COLO668 (cell line): ENCODE measurements around the gene CCN5.
"Not testable (repeated sequence)": the region's sequence is repeated elsewhere in the genome, so short reads cannot be mapped to it uniquely, and the experiment has no call there.

Experiments
- DNase-seq: peaks from one replicate; lab custom pipeline; 2025; ENCODE audit not compliant: unreplicated experiment; lab: John Stamatoyannopoulos, UW

The CCN5 gene, protein sequence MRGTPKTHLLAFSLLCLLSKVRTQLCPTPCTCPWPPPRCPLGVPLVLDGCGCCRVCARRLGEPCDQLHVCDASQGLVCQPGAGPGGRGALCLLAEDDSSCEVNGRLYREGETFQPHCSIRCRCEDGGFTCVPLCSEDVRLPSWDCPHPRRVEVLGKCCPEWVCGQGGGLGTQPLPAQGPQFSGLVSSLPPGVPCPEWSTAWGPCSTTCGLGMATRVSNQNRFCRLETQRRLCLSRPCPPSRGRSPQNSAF

GRCh38 chr20:44714701-44715498 lies at the start of gene CCN5:
Gene CCN5 (plus strand): TSS chr20:44715369. CDS start chr20:44715391, 22 bp downstream.
- peak; percentile 17 for DNase-seq

GRCh38 chr20:44666066-44666465 lies 49.1 kb upstream of the CCN5 start:
- no peak for DNase-seq

DNA sequence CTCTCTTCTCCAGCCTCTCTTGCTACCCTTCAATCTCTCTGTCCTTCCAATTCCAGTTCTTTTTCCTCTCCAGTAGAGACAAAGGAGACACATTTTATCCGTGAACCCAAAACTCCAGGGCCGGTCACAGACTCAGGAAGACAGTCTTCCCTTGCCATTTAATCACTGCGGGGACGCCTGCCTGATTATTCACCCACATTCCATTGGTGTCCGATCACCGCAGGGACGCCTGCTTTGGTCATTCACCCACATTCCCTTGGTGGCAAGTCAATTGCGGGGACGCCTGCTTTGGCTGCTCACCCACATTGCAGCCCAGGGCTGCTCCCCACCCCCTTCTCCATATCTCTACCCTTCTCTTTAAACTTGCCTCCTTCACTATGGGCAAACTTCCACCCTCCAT lies 44.3 kb upstream of the CCN5 start:
- DNase-seq, result not testable (repeated sequence)

DNA sequence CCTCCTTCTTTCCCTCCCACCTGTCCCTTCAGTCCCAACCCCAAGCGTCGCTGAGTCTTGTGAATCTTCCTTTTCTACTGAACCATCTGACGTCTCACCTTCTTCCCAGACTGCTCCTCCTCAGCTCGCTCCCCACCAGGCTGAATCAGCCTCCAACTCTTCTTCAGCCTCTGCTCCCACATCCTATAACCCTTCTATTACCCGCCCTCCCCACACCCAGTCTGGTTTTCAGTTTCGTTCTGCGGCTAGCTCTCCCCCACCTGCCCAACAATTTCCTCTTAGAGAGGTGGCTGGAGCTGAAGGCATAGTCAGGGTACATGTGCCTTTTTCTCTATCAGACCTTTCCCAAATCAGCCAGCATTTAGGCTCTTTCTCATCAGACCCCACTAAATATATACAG lies 43.6 kb upstream of the CCN5 start:
- DNase-seq, result not testable (repeated sequence)

DNA sequence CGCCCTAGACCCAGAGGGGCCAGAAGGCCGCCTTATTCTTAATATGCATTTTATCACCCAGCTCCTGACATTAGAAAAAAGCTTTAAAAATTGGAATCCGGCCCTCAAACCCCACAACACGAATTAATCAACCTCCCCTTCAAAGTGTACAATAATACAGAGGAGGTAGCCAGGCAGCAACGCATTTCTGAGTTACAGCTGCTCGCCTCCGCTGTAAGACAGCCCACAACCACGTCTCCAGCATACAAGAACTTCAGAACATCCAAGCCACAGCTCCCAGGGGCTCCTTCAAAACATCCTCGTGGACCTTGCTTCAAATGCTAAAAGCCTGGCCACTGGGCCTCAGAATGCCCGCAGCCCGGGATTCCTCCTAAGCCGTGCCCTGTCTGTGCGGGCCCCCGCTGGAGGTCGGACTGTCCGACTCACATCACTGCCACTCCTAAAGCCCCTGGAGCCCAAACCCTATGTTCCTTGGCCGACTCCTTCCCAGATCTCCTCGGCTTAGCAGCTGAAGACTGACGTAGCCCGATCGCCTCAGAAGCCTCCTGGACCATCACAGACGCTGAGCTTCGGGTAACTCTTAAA lies 42.8 kb upstream of the CCN5 start:
- not testable (repeated sequence) for DNase-seq

DNA sequence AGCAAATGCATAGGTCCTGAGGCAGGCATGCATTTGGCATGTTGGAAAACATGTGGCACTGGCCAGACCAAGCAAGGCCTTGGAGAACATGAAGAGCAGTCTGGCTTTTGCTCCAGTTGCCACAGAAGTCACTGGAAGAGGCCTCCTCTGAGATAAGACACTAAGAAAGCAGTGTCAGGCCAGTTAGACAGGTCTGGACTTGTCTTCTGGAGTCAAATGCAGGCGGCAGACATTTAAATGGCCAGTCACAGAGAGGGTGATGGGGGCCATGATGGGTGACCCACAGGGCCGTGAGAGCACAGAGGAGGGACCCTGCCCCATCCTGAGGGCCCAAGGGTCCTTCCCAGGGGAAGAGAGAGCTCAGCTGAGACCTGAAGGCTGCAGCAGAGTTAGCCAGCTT lies 36.9 kb upstream of the CCN5 start:
- no peak for DNase-seq

- no peak for DNase-seq
Observed at GRCh38 chr20:44678990-44679611, 36.1 kb upstream of the CCN5 start.

DNA sequence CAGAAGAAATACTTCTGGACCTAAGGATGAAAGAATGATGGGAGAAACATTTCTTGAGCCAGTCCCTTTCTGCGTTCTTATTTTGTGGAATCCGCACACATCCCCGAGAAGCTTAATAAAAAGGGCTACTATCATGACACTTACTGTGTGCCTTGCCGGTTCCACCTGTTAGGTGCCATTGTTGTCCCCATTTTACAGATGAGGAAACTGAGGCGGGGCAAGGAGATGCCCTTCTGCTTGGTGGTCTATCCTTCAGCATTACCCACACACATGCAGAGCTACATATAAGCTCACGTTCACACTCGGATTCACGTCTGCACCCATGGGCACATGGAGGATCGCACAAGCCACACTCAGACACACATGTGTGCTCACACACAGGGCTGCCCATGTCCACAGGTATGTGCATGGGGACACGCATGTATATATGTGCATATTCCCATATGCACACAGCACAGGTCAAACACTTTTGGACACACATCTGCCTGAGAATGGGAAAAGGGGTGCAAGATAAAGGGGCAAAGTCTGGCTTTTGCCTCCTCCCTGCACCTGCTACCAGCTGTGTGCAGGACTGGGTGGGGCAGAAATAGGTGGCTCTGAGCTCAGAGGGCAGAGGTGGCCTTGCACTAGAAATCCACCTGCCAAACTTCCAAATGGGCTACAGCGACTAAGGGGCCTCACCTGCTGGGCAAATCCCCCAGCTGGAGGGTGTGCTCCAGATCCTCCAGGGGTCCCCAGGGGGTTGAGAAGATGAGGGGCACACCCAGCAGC lies 33.2 kb upstream of the CCN5 start:
- DNase-seq, result no peak

- DNase-seq, result peak; percentile 66
Observed at GRCh38 chr20:44683263-44684046, 31.7 kb upstream of the CCN5 start.

DNA sequence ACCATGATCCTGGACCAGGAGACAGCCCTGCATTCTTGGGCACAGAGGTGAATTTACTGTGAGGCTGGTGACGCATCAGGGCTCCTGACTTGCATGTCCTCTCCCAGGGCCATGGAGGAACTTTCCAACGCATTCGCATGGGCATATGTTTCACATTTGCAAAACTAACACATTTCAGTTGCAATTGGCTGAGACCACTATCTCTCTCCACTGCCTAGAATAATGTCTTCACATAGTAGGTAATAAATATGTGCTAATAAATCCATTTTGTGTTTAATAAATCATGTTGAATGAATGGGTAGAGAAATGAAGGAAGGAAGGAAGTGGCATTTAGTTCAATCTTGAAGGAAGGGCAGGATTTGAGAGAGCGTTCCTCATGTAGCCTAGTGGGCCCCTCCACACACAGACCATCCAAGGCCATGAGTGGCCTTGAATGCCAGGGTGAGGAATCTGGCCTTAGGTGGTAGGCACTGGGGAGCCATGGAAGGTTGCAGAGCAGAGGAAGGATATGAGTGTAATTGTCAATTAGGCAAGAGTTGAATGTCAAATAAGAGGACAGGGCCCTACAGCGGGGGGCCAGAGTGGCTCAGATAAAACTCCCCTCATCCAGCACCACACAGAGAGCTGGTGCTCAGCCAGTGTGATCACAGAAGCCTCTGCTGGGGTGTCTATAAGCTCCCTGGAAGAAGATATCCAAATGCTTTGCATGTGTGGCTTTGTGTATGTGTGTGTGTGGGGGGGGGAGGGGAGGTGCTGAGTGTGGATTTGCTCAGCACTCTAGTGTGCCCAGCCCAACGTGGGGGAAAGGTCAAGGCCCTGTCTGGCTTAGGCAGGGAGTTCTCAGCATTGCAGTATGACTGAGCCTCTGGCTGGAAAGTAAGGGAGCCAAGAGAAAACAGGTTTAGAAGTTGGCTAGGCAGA lies 30.9 kb upstream of the CCN5 start:
- no peak for DNase-seq

DNA sequence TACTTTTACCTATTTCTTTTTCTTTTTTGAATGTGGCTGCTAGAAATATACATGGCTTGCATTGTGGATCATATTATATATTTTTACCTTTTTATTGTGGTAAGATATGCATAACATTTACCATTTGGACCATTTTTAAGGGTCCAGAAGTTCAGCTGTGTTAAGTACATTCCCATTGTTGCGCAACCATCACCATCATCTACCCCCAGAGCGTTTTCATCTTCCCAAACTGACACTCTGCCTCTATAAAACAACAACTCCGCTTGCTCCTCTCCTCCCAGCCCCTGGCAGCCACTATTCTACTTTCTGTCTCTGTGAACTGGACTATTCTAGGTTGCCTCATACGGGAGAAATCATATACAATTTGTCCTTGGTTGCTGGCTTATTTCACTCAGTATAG lies 28.2 kb upstream of the CCN5 start:
- no peak for DNase-seq

GRCh38 chr20:44688053-44688625 lies 27.0 kb upstream of the CCN5 start:
- DNase-seq, result no peak

DNA sequence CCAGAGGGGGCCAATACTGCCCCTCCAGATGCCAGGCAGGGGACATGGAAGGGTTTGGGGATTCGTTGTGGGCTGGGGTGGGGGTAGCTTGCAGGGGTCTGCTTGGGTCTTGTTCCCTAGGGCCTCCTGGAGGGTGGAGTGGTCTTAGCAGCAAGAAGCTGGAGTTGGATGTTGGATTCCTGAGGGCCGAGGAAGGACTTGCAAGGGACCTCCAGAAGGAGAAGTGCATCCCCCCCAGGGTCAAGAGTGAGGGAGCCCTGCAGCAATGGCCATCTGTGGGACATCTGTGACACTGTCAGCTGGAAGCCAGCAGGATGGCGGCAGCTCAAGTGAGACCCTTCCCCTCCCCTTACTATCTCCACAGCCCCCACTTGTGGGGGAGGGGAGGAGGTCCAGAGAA lies 25.4 kb upstream of the CCN5 start:
- DNase-seq, result no peak

DNA sequence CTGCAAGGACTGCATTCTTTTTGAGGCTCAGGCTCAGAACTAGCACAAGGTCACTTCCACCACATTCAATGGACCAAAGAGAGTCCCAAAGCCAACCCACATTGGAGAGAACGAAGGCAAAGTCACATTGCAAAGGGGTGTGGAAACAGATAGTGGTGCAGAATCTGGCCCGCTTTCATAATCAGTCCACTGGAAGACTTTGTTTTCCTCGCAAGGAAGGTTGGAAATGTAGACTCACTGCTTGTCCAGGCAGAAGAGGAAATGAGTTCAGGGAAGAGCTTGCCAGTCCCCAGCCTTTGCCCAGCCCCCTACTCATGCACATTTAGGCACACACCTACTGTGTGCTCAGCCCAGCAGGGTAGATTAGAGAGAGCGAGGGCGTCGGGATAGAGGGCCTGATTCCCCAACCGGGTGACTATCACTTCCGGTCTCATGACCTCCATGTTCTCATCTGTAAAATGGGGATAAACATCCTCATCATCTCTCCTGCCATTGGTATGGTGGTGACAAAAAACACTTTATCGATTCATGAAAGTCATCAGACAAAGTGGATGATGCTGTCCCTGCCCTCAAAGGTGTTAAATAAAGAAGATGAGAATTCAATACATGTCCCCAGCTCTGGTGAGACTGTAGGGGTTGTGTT lies 24.3 kb upstream of the CCN5 start:
- no peak for DNase-seq

- no peak for DNase-seq
Observed at GRCh38 chr20:44691424-44692423, 23.4 kb upstream of the CCN5 start.

- no peak for DNase-seq
Observed at GRCh38 chr20:44692932-44693480, 22.2 kb upstream of the CCN5 start.

DNA sequence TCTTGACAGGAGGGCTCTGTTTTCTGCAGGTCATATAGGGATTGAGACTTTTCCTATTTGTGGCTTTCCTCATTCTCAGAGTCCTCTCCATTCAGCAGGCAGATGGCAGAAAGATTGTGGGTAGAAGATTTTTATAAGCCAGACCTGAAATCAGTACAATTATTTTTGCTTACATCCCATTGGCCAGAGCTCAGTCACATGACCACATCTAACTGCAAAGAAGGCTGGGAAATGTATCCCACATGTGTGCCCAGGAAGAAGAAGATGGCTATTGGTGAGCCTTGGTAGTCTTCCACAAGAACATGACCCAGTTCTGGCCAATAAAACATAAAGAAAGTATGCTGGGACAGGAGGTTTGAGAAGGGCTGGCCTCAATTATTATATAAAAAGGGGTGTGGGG lies 21.5 kb upstream of the CCN5 start:
- no peak for DNase-seq
